Kidney (tissue), 14 donors: ENCODE measurements around the gene SHF. TPM values are rescaled to one million over a fixed set of nuclear protein-coding genes. Genes with fewer than 3 reads are reported as not detected.

Source experiments
- DNase-seq, 5 donors: peaks; one replicate each; pipeline ENCODE4 v3.0.0-alpha.2; 2013 to 2020
- FAIRE-seq: peaks from 2 replicates; lab custom pipeline; 2012; peaks lifted over from hg19 to GRCh38; lab: Jason Lieb, UNC
- H3K27ac ChIP-seq, 2 donors: one replicate each; pipeline ENCODE4 v1.7.0; 2013; ENCODE audit warnings: low read depth in 2 of 2, low read length in 2 of 2, inconsistent platforms in 1 of 2
- H3K27me3 ChIP-seq: one replicate; pipeline ENCODE4 v1.7.1; 2013; ENCODE audit warnings: low read length, inconsistent platforms; ENCODE audit not compliant: control insufficient read depth, insufficient read depth
- H3K36me3 ChIP-seq, 3 donors: one replicate each; pipeline versions ENCODE4 v1.7.0 to v1.7.1; 2013; ENCODE audit warnings: low read length in 3 of 3, control low read depth in 1 of 3, inconsistent platforms in 1 of 3; ENCODE audit not compliant: insufficient read depth in 3 of 3, control insufficient read depth in 2 of 3
- H3K4me1 ChIP-seq, 3 donors: one replicate each; pipeline versions ENCODE4 v1.7.0 to v1.7.1; 2013; ENCODE audit warnings: low read length in 3 of 3, inconsistent platforms in 1 of 3, low read depth in 1 of 3; ENCODE audit not compliant: control insufficient read depth in 2 of 3, insufficient read depth in 2 of 3
- H3K4me3 ChIP-seq, 3 donors: one replicate each; pipeline versions ENCODE4 v1.7.0 to v1.8.1; 2013; ENCODE audit warnings: low read length in 3 of 3, control low read depth in 1 of 3, inconsistent platforms in 1 of 3
- H3K9ac ChIP-seq, 3 donors: one replicate each; pipeline versions ENCODE4 v1.7.0 to v1.7.1; 2013; ENCODE audit warnings: low read length in 3 of 3, control low read depth in 1 of 3, inconsistent platforms in 1 of 3
- H3K9me3 ChIP-seq, 3 donors: one replicate each; pipeline versions ENCODE4 v1.7.0 to v1.7.1; 2013; ENCODE audit warnings: low read length in 3 of 3, control low read depth in 1 of 3, inconsistent platforms in 1 of 3; ENCODE audit not compliant: control insufficient read depth in 2 of 3, insufficient read depth in 1 of 3
- CTCF ChIP-seq: IDR thresholded peaks from 3 replicates; pipeline ENCODE4 v1.5.1; 2012; ENCODE audit warnings: mild to moderate bottlenecking, moderate library complexity, borderline replicate concordance; ENCODE audit not compliant: insufficient read depth; ENCODE audit errors: extremely low read depth
- intact Hi-C: fragments of 100-400 bp; cut with DNase I; formaldehyde crosslinking; loops from one replicate; pipeline ENCODE4 v1.11.1; 2022
- polyA plus RNA-seq: library from polyadenylated mRNA; stranded (reverse); fragments of 350-450 nt; fragmentation: Illumina TruSeq; extraction: RNeasy Lipid Tissue Mini Kit (QIAGEN cat#74804); gene quantifications from one replicate; pipeline ENCODE4 v1.2.3, GENCODE V29; 2014; ENCODE audit warnings: low read depth, low replicate concordance; ENCODE audit not compliant: insufficient read depth
- total RNA-seq: library from RNA; stranded (reverse); fragmentation: NEBNext Ultra II Directional; extraction: Animal tissue kit (Norgen Biotek cat#: 25700); gene quantifications from one replicate; pipeline ENCODE4 v1.2.1, GENCODE V29; 2021
- donor health status: control.
- donor health status: control.
- donor health status: control.
- donor health status: control.
- donor health status: control.
- donor health status: DM: yes; HTN: yes; CAD: no.
- donor health status: Normal renal cell carcinoma (clear cell type).

SHF gene
- total and polyA plus RNA-seq, 2 donors from 2014 or later = 5.2 to 7.7 TPM

GRCh38 chr15:45181491-45182285, 6.1 kb downstream of the SHF start:
- Histone ChIP-seq H3K4me1 (no peaks in the 10 kb centered on the region), H3K9me3 (no peaks in the 10 kb centered on the region), H3K36me3 (no peaks in the 10 kb centered on the region), H3K4me3 (no peak overlapping the region), H3K27me3 (no peaks in the 10 kb centered on the region), H3K27ac (no peak overlapping the region), H3K9ac (no peak overlapping the region)
- FAIRE-seq (no peak), DNase-seq (no peak)
- intact Hi-C loops = no loop called here
- no peak for TF ChIP-seq CTCF

GRCh38 chr15:45180648-45181436, 6.9 kb downstream of the SHF start:
- no peak for TF ChIP-seq CTCF
- intact Hi-C loops = no loop called here

GRCh38 chr15:45180201-45180600, 7.6 kb downstream of the SHF start:
- Histone ChIP-seq H3K36me3 (no peaks in the 10 kb centered on the region), H3K9me3 (no peaks in the 10 kb centered on the region), H3K27ac (no peak overlapping the region), H3K4me1 (no peaks in the 10 kb centered on the region), H3K27me3 (no peaks in the 10 kb centered on the region), H3K9ac (no peak overlapping the region), H3K4me3 (no peak overlapping the region)
- TF ChIP-seq CTCF = no peak
- intact Hi-C loops = no loop called here
- DNase-seq (no peak), FAIRE-seq (no peak)

More at GRCh38 chr15:45180648-45181436, 6.9 kb downstream of the SHF start:
- Histone ChIP-seq H3K9ac (no peak overlapping the region), H3K27ac (no peak overlapping the region), H3K36me3 (no peaks in the 10 kb centered on the region), H3K27me3 (no peaks in the 10 kb centered on the region), H3K9me3 (no peaks in the 10 kb centered on the region), H3K4me3 (no peak overlapping the region), H3K4me1 (no peaks in the 10 kb centered on the region)
- DNase-seq (no peak), FAIRE-seq (no peak)
